ENCODE measurements around the gene CDNF. TPM values are rescaled to one million over a fixed set of nuclear protein-coding genes. Genes with fewer than 3 reads are reported as not detected.
"Not testable (repeated sequence)": the region's sequence is repeated elsewhere in the genome, so short reads cannot be mapped to it uniquely, and the experiment has no call there.

Gene CDNF
- polyA plus RNA-seq, 1 experiment: 1.7 TPM

- TF ChIP-seq CTCF (IDR thresholded peaks at IDR 0.05; ENCODE audit: low read depth, low read length): peak; percentile 85
- H3K27ac ChIP-seq (ENCODE audit: low read depth, low read length): no peak overlapping the region
- CTCF ChIA-PET: interaction anchor here (0.6 to 3.8 kb wide), 28 partner anchors 9 to 628 kb away, joined by 3 to 43 read pairs (median 4); partner anchors contain the start of genes CDNF, HSPA14 and MSANTD7
- no peaks in the 10 kb centered on the region for H3K27me3 ChIP-seq (ENCODE audit: control insufficient read depth, insufficient read depth, low read length)
- DNase-seq (ENCODE audit: low read depth, low spot score): peak; percentile 20
- no peaks in the 10 kb centered on the region for H3K9me3 ChIP-seq (ENCODE audit: control insufficient read depth, insufficient read depth, low read length)
- no peak overlapping the region for H3K4me3 ChIP-seq (ENCODE audit: low read depth, low read length)
- POLR2A ChIA-PET: interaction anchor here (0.6 to 0.7 kb wide), 3 partner anchors 37 to 219 kb away, joined by 3 to 4 read pairs (median 3); no protein-coding TSS in a partner anchor
Measured at GRCh38 chr10:14822879-14823755, 14.7 kb downstream of the CDNF start.

GRCh38 chr10:14821635-14822375, 16.0 kb downstream of the CDNF start:
- POLR2A ChIA-PET: no interaction called here
- DNase-seq (ENCODE audit: low read depth, low spot score): no peak
- Histone ChIP-seq H3K27ac (ENCODE audit: low read depth, low read length) (no peak overlapping the region), H3K4me3 (ENCODE audit: low read depth, low read length) (no peak overlapping the region), H3K27me3 (ENCODE audit: control insufficient read depth, insufficient read depth, low read length) (no peaks in the 10 kb centered on the region), H3K9me3 (ENCODE audit: control insufficient read depth, insufficient read depth, low read length) (no peaks in the 10 kb centered on the region)
- CTCF ChIA-PET: interaction anchor here (0.7 to 3.8 kb wide), 9 partner anchors 15 to 622 kb away, joined by 3 to 43 read pairs (median 5); partner anchors contain the start of genes CDNF, HSPA14 and MSANTD7
- no peak for TF ChIP-seq CTCF (IDR thresholded peaks at IDR 0.05; ENCODE audit: low read depth, low read length)

DNA sequence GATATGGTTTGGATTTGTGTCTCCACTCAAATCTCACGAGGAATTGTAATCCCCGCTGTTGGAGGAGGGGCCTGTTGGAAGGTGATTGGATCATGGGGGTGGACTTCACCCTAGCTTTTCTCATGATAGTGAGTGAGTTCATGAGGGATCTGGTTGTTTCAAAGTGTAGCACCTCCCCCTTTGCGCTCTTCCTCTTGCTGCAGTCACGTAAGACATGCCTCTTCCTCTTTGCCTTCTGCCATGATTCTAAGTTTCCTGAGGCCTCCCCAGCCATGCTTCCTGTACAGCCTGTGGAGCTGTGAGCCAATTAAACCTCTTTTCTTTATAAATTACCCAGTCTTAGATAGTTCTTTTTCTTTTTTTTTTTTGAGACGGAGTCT, 17.1 kb downstream of the CDNF start:
- Histone ChIP-seq H3K4me3 (ENCODE audit: low read depth, low read length) (no peak overlapping the region), H3K27me3 (ENCODE audit: control insufficient read depth, insufficient read depth, low read length) (no peaks in the 10 kb centered on the region), H3K27ac (ENCODE audit: low read depth, low read length) (no peak overlapping the region), H3K9me3 (ENCODE audit: control insufficient read depth, insufficient read depth, low read length) (no peaks in the 10 kb centered on the region)
- no peak for TF ChIP-seq CTCF (IDR thresholded peaks at IDR 0.05; ENCODE audit: low read depth, low read length)
- POLR2A ChIA-PET: no interaction called here
- CTCF ChIA-PET: interaction anchor here (0.7 kb wide), 1 partner anchor 322 kb away, joined by 3 read pairs; no protein-coding TSS in a partner anchor
- DNase-seq (ENCODE audit: low read depth, low spot score): no peak

GRCh38 chr10:14820010-14820774, 17.6 kb downstream of the CDNF start:
- TF ChIP-seq CTCF (IDR thresholded peaks at IDR 0.05; ENCODE audit: low read depth, low read length): peak; percentile 10; the same call in 1 of the 2 replicates
- Histone ChIP-seq H3K27me3 (ENCODE audit: control insufficient read depth, insufficient read depth, low read length) (no peaks in the 10 kb centered on the region), H3K27ac (ENCODE audit: low read depth, low read length) (no peak overlapping the region), H3K4me3 (ENCODE audit: low read depth, low read length) (no peak overlapping the region), H3K9me3 (ENCODE audit: control insufficient read depth, insufficient read depth, low read length) (no peaks in the 10 kb centered on the region)
- ChIA-PET POLR2A (no interaction called here), CTCF (interaction anchor here (0.7 to 1.1 kb wide), 4 partner anchors 283 to 322 kb away, joined by 3 to 6 read pairs (median 5); no protein-coding TSS in a partner anchor)
- peak; percentile 83 for DNase-seq (ENCODE audit: low read depth, low spot score)

DNA sequence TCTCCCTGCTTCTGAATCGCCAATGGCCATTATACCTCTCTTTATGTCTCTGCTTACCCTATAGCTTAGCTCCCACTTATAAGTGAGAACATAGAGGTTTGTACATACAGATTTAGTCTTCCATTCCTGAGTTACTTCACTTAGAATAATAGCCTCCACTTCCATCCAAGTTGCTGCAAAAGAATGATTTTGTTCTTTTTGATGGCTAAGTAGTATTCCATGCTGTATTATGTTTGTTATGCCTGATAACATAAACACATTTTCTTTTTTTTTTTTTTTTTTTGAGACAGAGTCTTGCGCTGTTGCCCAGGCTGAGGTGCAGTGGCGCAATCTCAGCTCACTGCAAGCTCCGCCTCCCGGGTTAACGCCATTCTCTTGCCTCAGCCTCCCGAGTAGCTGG, 21.1 kb downstream of the CDNF start:
- POLR2A ChIA-PET; H3K27ac ChIP-seq (ENCODE audit: low read depth, low read length); H3K9me3 ChIP-seq (ENCODE audit: control insufficient read depth, insufficient read depth, low read length); DNase-seq (ENCODE audit: low read depth, low spot score); CTCF ChIA-PET; H3K4me3 ChIP-seq (ENCODE audit: low read depth, low read length); H3K27me3 ChIP-seq (ENCODE audit: control insufficient read depth, insufficient read depth, low read length): not testable (repeated sequence)
